GM18508 (cell line): Measurements from ENCODE around the gene ZP1.

Experiments
- ATAC-seq: cut with Tn5 transposase; IDR thresholded peaks from one replicate; pipeline ENCODE4 v1.9.1; 2021; ENCODE audit warnings: moderate number of reproducible peaks; ENCODE audit not compliant: insufficient read depth, unreplicated experiment

The ZP1 gene

DNA sequence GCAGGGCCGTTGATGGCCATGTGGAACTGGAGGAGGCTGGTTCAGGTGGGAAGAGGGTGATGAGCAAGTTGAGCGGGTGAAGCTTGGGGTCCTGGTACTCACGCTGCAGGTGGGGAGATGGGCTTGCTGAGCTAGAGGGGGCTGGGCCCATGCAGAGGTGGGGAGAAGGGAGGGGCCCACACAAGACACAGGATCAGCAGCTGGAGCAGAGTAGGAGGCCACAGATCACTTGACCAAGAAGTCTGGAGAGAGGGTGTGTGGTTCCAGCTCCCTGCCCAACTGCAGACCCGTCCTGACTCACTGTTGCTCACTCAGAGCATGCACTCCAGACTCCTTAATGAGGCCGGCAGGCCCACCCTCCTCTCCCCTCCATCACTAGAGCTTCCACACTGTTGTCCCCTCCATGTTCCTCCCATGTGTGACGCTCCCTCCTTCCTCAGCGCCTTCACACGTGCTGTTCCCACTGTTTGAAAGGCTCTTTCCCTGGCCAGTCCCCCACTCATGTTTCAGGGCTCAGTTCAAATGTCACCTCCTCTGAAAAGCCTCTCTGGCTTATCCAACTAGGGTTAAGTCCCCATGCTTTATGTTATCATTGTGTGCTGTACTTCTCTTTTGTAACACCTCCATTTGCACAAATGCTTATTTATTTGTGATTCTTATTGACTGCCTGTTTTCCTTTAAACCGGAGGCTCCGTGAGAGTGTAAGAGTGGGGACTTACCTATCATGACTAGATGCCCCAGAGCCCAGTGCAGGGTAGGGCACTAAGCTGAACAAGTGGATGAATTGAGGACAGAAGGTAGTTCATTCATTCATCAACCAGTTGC is 23.1 kb upstream of the ZP1 start:
- no peak for ATAC-seq

DNA sequence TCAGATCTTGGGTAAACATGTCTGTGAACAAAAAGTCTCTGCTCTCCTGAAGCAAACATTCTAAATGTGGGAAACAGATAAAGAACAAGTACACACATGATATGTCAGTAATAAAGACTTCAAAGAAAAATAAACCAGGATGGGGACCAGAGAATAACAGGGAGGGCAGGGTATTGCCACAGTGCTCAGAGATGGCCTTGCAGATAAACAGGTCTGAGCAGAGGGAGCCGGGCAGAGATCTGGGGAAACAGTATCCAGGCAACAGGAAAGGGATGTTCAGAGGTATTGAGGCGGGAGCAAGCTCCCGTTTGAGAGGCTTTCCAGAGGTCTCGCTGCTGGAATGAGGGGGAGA is 22.5 kb upstream of the ZP1 start:
- ATAC-seq, result no peak

DNA sequence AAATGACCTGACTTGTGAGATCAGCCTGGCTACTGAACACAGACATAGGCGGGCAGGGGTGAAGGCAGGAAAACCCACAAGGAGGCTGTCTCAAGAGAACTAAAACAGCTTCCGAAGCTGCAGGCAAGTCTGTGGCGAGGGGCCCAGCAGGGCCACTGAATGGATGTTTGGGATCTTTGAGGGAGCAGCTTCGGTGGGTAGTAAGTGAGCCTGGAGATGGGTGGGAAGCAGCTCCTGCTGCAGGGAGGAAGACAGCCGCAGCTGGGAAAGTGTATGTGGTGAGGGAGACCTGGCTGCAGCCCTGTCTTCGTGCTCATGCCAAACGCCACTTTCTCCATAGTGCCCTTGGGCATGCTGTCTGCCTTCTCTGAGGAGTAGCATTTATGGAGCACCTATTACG is 22.0 kb upstream of the ZP1 start:
- ATAC-seq, result no peak

DNA sequence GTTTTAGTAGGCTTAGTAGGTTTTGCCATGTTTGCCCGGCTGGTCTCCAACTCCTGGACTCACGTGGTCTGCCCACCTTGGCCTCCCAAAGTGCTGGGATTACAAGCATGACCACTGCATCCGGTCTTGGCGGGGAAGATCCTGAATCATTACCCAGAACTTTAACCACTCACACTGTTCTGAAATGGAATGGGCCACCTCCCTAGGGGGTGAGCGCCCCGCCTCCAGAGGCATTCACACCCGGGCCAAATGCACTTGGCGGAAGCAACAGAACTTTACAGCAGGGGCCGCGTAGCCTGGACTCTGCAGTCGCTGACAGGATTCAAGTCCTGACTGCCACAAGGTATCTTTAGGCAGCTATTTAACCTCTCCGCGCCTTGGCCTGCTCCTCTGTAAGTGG is 20.1 kb upstream of the ZP1 start:
- ATAC-seq, result no peak

DNA sequence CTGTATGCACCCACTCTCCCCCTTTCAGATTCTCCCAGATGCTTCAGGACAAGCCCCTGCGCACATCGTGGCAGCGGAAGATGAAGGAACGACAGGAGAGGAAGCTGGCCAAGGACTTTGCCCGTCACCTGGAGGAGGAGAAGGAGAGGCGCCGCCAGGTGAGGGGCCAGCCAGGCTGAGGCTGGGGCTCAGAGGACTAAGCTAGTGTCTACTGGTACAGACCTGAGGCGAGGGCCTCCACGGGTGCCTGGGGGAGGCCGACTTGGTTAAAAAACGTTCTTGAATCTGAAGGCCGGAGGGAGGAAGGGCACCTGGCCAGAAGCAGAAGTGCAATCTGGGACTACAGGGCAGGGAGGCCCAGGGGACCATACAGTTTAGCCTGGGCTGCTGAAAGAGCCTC is 19.4 kb upstream of the ZP1 start:
- no peak for ATAC-seq

DNA sequence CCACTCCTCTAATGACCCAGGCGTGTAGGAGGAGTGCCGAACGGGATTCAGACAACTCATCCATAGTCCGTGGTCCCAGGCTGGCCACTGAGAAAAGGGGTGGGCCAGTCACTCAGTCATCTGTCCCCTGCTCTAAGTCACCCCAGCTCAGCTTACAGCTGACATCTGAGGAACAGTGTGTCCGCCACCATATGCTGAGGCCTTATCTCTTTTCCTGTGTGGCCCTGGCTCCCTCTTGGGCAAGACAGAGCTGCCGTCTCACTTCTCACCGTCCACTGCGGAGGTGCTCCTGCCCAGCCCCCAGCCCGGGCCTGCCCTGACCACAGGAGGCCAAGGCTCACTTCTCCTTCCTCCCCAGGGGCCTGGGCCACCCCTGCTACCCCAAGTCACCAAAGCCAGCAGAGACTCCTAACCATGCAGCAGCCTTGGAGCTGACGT is 18.6 kb upstream of the ZP1 start:
- no peak for ATAC-seq

DNA sequence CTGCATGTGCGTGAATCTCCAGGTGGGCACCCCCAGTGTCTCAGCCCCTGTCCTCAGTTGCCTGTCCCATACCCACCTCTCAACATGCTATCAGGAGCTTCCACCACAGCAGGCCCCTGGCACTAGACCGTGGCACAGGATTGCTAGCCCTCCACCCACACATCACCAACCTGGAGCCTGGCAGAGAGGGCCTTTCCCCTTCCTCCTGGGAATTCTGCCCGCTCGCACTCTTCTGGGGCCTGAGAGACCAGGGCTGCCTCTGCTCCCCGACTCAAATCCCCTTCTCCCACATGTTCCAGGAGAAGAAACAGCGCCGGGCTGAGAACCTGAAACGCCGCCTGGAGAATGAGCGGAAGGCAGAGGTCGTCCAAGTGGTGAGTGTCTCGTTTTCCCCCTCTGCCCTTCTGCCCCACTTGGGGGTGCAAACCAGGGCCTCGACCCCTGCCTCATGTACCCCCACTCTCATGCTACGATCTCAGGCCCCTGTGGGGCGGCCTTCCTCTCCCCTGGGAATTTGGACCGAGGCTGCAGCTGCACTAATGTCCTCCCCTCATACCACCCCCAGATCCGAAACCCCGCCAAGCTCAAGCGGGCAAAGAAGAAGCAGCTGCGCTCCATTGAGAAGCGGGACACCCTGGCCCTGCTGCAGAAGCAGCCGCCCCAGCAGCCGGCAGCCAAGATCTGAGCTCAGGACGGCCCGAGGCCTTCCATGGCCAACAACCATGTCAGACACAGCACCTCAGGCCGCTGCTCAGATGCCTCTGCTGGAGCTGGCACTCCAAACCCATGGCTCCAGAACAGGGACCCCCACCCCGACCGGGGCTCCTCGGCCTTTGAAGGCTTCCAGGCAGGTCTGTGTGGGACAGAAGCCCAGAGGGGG is 17.5 kb upstream of the ZP1 start:
- ATAC-seq, result no peak

DNA sequence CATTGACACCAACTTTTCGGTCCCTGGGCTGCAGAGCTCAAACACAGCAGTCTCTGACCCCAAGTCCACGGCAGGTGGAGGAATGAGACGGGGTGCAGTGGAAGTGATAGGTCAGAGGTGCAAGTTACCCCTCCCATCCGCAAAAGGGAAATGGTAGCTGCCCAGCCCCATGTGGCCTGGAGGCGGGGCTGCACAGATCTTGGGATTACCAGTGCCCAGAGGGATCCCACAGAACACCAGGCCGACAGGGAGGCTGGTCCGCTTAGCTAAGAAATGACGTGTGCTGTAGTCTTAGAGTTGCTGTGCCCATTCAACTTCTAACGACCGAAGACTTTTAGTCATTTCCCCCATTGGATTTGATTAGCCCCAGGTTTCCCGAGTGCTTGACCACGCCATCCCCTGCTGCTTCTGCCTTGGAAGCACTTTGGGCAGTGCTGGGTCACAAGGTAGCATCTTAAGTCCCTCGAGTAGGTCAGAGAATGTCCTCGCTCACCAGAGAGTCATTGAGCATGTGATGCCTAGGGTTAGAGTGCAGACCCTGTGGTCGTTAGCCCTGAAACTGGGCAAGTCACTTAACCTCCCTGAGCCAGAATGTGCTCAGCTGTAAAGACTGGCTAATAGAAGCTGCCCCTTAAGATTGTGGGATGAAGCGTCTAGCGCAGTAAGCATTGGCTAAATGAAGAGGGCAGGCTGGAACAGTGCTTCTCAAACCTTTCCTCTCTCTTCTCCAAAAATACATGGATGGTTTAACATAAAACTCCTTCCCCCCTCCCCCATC is 15.8 kb upstream of the ZP1 start:
- ATAC-seq, result no peak

DNA sequence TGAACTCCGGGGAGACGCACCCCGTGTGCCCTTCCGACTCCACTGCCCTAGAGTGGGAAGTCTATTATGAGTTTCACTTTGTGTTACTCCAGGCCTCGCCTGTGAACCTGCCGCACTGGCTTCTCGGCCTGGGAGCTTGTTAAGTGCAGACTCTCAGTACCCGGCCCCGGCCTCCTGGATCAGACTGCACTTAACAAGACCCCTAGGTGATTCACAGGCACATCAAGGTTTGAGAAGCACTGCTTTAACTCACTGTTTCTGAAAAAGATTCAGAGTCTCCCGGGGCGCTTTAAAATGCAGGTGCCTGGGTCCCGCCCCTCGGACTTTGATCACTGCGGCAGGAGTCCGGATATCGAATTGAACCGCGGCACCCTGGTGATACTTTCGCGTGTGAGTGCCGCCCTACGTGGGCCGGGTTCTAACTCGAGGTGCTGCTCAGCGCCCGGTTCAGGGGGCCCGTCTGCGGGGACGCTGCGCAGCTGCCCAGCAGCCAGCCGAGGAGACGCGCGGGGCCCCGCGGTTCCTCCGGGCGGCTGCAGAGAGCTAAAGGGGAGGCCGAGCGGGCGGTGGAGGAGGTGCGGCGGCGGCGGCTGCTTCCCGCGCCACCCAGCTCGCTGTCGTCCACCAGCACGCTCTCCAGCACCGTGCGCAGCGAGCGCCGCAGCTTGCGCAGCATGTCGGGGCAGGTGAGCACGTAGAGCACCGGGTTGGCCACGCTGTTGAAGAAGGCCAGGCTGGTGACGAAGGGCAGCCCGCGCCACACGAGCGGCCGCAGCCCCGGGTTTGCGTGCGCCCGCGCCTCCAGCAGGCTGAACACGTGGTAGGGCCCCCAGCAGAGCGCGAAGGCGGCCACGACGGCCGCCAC is 15.0 kb upstream of the ZP1 start:
- no peak for ATAC-seq

DNA sequence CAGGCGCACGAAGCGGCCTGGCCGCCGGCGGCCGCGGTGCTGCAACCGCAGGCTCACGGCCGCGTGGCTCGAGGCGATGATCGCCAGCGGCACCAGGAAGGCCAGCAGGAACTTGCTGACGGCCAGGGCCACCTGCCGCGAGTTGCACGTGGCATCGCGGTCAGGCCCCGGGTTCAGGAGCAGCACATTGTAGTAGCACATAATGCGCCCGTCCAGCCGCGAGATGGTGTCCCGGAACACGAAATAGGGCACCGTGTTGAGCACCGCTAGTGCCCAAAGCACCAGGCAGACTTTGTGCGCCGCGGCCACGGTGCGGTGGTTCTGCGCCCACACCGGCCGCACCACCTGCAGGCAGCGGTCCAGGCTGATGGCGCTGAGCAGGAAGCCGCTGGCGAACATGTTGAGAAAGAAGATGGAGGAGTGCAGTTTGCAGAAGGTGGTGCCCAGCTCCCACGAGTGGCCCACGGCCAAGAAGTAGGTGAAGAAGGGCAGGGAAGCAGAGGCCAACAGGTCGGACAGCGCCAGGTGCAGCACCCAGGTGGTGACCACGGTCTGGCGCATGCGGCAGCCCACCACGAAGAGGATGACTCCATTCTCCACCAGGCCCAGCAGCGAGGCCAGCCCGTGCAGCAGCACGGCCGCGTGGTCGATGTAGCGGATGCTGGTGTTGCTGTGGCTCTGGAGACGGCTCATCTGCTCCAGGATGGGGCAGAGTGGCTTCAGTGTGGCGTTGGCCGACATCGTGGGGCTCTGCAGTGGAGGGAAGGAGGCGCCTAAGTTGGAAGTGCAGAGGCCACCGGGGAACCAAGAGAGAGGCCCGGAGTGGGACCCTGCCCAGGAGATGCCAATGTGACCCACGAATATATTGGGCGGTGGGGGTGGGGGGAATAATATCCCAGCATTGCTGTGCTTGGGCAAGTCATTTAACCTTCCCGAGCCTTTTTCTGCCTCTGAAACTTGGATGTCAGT is 14.1 kb upstream of the ZP1 start:
- ATAC-seq, result no peak

DNA sequence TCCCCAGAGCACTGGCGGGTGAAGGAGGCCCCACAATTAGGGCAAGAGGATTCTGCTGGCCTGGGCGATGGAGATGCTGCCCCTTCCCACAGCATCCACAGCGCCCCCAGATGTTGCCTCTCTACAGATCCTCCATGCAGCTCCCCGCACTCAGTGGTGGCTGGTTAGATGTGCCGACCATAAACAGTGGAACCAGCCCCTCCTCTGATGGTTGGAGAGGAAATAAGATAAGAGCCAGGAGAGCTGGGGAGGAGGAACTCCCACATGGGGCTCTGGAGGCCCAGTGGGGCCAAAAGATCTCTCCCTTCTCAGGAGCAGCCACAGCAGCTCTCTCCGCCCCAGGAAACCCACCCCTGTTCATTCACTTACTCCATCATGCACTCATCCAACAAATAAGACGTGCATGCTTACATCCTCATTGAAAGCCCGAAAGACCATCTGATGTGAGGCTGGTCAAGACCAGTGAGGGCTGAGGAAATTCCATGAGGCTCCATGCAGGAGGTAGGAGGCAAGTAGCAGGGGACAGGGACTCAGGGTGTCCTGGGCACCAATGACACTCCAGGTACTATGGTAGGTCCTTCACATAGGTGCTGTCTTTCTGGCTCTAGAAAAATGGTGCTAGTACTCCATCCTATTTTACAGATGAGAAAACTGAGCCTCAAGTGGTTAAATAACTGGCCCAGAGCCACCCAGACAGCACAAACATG is 13.0 kb upstream of the ZP1 start:
- no peak for ATAC-seq

DNA sequence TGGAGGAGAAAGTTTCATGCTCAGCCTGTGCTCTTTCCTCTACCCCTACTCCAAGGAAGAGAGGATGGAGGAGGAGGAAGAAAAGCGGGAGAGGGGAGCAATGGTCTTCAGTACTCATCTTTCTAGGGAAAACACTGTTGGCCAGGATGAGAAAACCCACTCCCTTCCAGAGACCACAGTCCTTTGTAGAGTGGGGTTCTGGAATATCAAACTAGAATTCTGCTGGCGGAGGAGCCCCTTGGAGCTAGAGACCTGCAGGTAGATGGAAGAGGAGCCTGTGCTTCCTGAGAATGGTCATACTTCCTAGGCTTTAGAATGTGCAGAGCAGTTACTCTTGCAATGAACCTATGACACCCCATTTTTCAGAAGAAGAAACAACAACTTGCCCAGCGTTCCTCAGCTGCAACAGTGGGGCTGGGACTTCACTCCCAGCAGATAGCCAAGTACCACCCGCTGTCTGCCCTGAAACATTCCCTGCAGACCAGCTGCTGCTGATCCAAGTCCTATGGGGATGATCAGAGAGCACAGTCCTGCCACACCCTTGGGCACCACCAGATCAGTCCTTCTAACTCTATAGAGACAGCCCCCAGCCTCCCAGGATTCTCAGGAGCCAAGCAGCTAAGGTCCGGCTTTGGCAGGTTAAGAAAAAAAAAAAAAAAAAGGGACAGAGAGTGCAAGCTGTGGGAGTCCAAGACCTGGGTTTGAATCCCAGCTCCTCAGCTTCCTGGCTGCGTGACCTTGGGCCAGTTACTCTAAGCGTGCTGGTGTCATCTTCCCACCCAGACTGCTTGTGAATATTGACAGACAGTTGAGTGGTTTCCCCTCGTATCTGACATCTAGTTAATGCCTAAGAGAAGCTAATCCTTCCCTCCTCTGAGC is 12.3 kb upstream of the ZP1 start:
- no peak for ATAC-seq

DNA sequence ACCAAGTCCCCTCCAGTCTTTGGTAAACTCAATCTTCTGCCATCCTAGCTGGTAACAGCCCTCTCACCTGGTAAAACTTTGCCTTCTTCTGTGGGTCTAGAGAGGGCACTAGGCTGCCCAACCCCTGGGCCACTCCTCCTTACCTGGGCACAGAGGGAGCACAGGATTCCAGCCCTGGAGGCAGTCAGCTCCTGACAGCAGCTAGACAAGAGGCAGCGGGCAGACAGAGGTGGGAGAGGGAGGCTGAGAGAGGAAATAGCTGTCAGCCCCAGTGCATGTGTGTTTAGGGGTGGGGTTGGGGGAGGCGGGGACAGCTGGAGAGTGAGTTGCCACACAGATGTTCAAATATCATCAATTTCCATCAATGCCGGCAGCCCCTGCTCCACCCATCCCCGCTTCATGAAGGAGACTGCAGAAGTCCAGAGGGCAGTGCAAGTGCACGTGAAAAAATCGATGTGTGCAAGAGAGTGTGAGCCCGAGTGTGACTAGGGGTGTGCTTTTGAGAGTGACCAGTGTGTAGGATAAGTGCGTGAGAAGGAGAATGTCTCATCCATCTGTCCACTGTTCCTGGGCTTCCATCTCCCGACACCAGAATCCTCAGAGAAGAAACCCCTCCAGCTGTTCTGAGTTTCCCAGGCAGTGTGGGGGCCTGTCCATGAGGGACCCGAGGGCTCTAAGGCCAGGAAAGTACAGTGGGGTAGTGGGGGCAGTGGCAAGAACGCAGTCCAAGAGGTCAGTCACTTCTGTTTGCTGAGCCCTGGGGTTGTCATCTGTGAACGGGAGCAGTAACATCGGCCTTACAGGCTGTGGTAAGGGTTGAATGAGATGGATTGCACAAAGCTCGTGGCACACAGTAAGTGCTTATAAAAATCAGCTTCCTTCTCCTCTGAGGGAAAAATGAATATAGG is 11.4 kb upstream of the ZP1 start, which contains the start of gene PTGDR2:
TSS of gene PTGDR2 (minus strand) at position 225 of the 908 bp plus-strand sequence. CDS start 2,228 bp downstream, outside the sequence.
- ATAC-seq, result no peak

DNA sequence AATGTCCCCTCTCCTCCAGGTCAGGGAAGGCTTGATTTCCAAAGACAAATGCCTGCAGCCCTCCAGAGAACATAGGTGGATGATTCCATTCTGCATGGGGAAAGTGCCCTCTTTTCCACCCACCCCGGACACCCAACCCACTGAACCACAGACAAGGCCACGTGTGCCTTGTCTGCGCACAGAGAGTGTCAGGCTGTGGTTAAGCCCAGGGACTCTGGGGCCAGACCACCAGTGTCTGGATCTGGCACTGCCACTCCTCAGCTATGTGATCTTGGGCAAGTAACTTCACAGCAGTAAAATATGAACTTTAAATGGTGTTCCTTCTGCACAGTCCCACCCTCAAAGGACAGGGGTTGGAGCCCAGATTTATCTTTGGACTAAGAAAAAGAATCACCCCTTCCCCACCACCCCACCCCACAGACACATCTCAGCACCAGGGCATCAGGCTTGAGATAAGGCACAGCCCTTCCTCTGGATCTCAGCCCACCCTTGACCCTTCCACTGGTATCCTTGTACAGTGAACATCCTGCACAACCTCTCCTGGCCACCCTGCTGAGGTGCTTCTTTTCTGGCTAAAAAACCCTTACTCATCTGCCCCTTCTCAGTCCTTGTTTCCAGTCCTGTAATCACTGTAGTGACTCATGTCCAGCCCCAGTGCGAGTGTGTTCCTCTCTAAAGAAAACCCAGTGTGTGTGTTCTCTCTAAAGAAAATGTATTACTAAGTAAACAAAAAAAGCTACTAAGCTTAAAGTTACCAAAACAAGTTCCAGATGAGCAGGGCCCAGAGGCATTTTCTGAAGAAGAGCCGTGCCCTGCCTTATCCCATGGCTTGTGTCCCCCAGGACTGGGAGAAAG is 9.7 kb upstream of the ZP1 start:
- ATAC-seq, result no peak

DNA sequence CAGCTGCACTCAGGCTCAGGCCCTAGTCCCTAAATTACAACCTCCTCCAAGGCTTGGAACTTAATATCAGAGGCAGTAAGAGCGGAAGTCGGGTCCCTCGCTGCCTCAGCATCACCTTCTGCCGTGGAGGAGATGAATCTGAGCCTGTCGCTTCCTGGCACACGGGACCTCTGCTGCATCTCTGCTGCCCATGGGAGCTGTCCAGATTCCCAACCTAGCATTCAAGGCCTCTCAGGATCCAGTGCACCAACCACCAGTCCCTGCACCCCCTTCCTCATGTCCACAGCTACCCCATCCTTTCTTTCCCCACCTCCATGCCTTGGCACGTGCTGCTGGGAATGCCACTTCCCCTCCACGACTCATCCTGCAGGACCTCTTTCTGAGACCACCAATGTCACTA is 9.1 kb upstream of the ZP1 start:
- ATAC-seq, result no peak
